Esophagus muscularis mucosa (tissue), 4 donors: Measurements from ENCODE around the gene TMEM243. TPM values are rescaled to one million over a fixed set of nuclear protein-coding genes. Genes with fewer than 3 reads are reported as not detected.

Source experiments
- DNase-seq: peaks from one replicate; pipeline ENCODE4 v3.0.0-alpha.2; 2017; ENCODE audit errors: extremely low spot score
- H3K27ac ChIP-seq, 4 donors: fragments of 200-600 bp; sonication (generic); replicated peaks in 1 of 4; 1 replicate in 3 of 4; 2 replicates in 1 of 4; pipeline ENCODE4 v1.5.1; 2016 to 2019; ENCODE audit warnings: mild to moderate bottlenecking in 1 of 4
- H3K27me3 ChIP-seq, 4 donors: fragments of 200-600 bp; sonication (generic); one replicate each; pipeline versions ENCODE4 v1.5.1 to v1.6.0; 2016 to 2019
- H3K36me3 ChIP-seq, 4 donors: fragments of 200-600 bp; sonication (generic); one replicate each; pipeline ENCODE4 v1.5.1; 2016 to 2019
- H3K4me1 ChIP-seq, 4 donors: fragments of 200-600 bp; sonication (generic); one replicate each; pipeline ENCODE4 v1.5.1; 2016 to 2019
- H3K4me3 ChIP-seq, 4 donors: fragments of 200-600 bp; sonication (generic); 1 replicate in 2 of 4; 2 replicates in 2 of 4; pipeline ENCODE4 v1.5.1; 2016 to 2019; ENCODE audit warnings: mild to moderate bottlenecking in 4 of 4, moderate library complexity in 1 of 4
- H3K9me3 ChIP-seq, 4 donors: fragments of 200-600 bp; sonication (generic); 1 replicate in 3 of 4; 2 replicates in 1 of 4; pipeline ENCODE4 v1.5.1; 2016 to 2019
- EP300 ChIP-seq: sonication (generic); formaldehyde crosslinking; IDR thresholded peaks from one replicate; pipeline ENCODE4 v1.6.1; 2017; ENCODE audit warnings: antibody characterized with exemption
- POLR2A ChIP-seq: fragments of 450-650 bp; IDR thresholded peaks from one replicate; pipeline ENCODE4 v1.6.1; 2017; ENCODE audit warnings: antibody characterized with exemption, moderate library complexity, mild to moderate bottlenecking, low read depth
- POLR2AphosphoS5 ChIP-seq, 2 donors: sonication (generic); formaldehyde crosslinking; IDR thresholded peaks; one replicate each; pipeline ENCODE4 v1.6.1; 2017; ENCODE audit warnings: antibody characterized with exemption in 2 of 2
- WGBS: methylation state at CpG from one replicate; pipeline ENCODE4 v1.1.5; 2018; 5-methylcytosine and 5-hydroxymethylcytosine counted together
- intact Hi-C: fragments of 100-400 bp; cut with DNase I; formaldehyde crosslinking; loops from one replicate; pipeline ENCODE4 v1.15.1; 2023
- total RNA-seq, 4 donors: library from RNA; depleted of rRNA; stranded (reverse); fragments of >200 nt; gene quantifications; one replicate each; pipeline versions ENCODE4 v1.1.0 to v1.2.1, GENCODE V29; 2016
- TF ChIP-seq, protein P1 (sequence below), 3 experiments: fragments of 200-600 bp in 2 of 3; fragments of 450-650 bp in 1 of 3; sonication (generic) in 2 of 3; IDR thresholded peaks; one replicate each; pipeline ENCODE4 v1.5.1; 2017 to 2019; ENCODE audit warnings: antibody characterized with exemption in 3 of 3, mild to moderate bottlenecking in 2 of 3, moderate library complexity in 1 of 3

The TMEM243 gene
- total RNA-seq, 4 donors from 2014 or later = 15.0 to 27.9 (median 19.8) TPM

DNA sequence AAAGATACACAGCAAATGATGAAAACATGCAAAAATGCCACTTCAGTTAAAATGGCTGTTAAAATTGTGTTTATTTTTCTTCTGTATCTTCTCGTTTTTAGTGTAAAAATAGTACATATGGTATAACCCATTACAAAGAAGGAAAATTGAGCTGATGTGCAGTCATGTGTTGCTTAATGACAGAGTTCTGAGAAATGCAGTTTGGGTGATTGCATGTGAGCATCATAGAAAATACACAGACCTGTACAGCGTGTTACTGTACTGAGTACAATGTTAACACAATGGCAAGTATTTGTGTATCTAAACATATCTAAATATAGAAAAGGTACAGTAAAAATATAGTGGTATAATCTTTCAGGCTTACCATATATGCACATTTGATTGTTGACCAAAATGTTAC is 60.0 kb downstream of the TMEM243 start:
- Histone ChIP-seq H3K36me3 (peaks cover 0 to 13% (median 2%) of the 10 kb centered on the region in 4 donors), H3K4me1 (peaks cover 28 to 51% (median 43%) of the 10 kb centered on the region in 4 donors), H3K4me3 (no peak overlapping the region), H3K27me3 (no peaks in the 10 kb centered on the region), H3K9me3 (no peaks in the 10 kb centered on the region), H3K27ac (no peak overlapping the region)
- TF ChIP-seq POLR2AphosphoS5 (IDR thresholded peaks at IDR 0.05) = no peak
- TF ChIP-seq EP300 = no peak
- TF ChIP-seq, protein P1, sequence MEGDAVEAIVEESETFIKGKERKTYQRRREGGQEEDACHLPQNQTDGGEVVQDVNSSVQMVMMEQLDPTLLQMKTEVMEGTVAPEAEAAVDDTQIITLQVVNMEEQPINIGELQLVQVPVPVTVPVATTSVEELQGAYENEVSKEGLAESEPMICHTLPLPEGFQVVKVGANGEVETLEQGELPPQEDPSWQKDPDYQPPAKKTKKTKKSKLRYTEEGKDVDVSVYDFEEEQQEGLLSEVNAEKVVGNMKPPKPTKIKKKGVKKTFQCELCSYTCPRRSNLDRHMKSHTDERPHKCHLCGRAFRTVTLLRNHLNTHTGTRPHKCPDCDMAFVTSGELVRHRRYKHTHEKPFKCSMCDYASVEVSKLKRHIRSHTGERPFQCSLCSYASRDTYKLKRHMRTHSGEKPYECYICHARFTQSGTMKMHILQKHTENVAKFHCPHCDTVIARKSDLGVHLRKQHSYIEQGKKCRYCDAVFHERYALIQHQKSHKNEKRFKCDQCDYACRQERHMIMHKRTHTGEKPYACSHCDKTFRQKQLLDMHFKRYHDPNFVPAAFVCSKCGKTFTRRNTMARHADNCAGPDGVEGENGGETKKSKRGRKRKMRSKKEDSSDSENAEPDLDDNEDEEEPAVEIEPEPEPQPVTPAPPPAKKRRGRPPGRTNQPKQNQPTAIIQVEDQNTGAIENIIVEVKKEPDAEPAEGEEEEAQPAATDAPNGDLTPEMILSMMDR (IDR thresholded peaks at IDR 0.05) = no peak
- TF ChIP-seq POLR2A = no peak
- WGBS = 64% methylated on average over 2 of the region's 2 CpGs
- intact Hi-C loops = loop anchor here (10.0 kb wide), 1 partner anchor 185 kb away; the partner anchor contains the start of gene CROT
- DNase-seq = no peak

DNA sequence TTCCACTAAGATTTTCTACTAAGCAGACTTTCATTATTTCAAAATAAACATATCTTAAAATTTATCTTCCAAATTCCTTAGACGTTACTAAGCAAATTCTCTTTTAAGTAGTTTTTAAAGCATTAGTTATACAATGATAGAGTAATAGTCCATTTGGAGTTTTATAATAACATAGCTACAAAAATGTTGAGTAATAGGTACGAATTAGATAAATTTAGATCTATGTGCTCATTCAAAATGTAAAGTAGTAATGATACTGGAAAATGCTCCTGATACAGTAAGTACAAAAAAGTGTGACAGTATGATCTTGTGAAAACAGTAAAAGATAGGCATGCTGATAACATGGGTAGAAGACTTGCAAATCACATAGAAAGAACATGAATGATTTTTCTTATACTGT is 62.8 kb downstream of the TMEM243 start:
- 24% methylated on average over 2 of the region's 2 CpGs for WGBS

DNA sequence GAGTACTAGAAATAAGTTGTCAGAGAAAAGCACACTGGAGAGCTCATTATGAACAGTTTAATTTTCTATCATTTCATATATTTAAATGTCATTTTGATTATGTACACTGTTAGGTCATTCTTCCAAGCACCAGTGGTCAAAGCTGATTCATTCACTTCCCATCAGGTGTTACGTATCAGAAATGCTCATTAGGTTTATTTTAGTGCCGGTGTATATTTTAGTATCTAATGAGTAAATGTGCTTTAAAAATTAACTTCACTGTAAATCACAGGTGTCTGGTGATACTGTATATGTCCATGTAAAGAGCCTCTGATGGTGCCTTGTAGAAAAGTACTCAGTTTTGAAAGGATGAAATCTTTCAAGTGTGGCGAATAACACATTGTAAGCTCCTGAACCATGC is 63.7 kb downstream of the TMEM243 start:
- peak overlapping the region; percentile 1 to 80 (median 10) for H3K4me3 ChIP-seq
- no peaks in the 10 kb centered on the region for H3K9me3 ChIP-seq
- intact Hi-C loops = loop anchor here (10.0 kb wide), 1 partner anchor 189 kb away; the partner anchor contains the start of gene CROT
- no peak for DNase-seq
- H3K4me1 ChIP-seq = peaks cover 41 to 72% (median 64%) of the 10 kb centered on the region in 4 donors
- 49% methylated on average over 3 of the region's 3 CpGs for WGBS
- no peaks in the 10 kb centered on the region for H3K36me3 ChIP-seq
- no peaks in the 10 kb centered on the region for H3K27me3 ChIP-seq
- peak overlapping the region; percentile 16 to 97 (median 66) for H3K27ac ChIP-seq
- TF ChIP-seq POLR2AphosphoS5 (IDR thresholded peaks at IDR 0.05) (no peak), EP300 (no peak), POLR2A (no peak)
- TF ChIP-seq, protein P1 (IDR thresholded peaks at IDR 0.05) = no peak

More for the DNA sequence above, 62.8 kb downstream of the TMEM243 start:
- Histone ChIP-seq H3K9me3 (no peaks in the 10 kb centered on the region), H3K27ac (peak overlapping the region; percentile 16 to 97 (median 56)), H3K36me3 (no peaks in the 10 kb centered on the region), H3K4me1 (peaks cover 36 to 63% (median 55%) of the 10 kb centered on the region in 4 donors), H3K4me3 (peak overlapping the region in 1 of 4 donors; percentile 1), H3K27me3 (no peaks in the 10 kb centered on the region)
- intact Hi-C loops = loop anchor here (10.0 kb wide), 1 partner anchor 188 kb away; the partner anchor contains the start of gene CROT
- TF ChIP-seq POLR2AphosphoS5 (IDR thresholded peaks at IDR 0.05) = no peak
- TF ChIP-seq, protein P1 (IDR thresholded peaks at IDR 0.05) = no peak
- no peak for TF ChIP-seq EP300
- TF ChIP-seq POLR2A = no peak
- DNase-seq = no peak

DNA sequence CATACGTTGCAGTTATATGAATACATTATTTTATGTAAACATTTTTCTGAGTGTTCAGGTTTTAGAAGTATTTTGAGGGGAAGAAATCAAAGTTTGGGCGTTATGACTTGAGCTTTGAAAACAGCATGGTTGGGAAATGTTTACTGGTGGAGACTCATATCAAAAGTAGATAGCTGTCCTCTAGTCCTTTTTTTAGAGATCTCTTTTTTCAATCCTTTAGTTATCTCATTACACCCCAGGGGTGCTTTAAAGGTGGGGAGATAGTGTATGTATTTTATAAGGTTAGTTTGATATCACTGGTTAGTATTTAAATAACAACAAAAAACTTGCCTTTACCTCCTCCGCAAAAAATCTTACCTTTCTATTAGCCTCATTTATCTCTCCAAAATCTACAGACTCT is 65.0 kb downstream of the TMEM243 start:
- peaks cover 39 to 69% (median 61%) of the 10 kb centered on the region in 4 donors for H3K4me1 ChIP-seq
- TF ChIP-seq, protein P1 (IDR thresholded peaks at IDR 0.05) = no peak
- TF ChIP-seq POLR2A (no peak), POLR2AphosphoS5 (IDR thresholded peaks at IDR 0.05) (no peak), EP300 (no peak)
- WGBS = 28% methylated on average over 3 of the region's 3 CpGs
- peak overlapping the region; percentile 69 to 80 (median 74) for H3K4me3 ChIP-seq
- no peaks in the 10 kb centered on the region for H3K27me3 ChIP-seq
- intact Hi-C loops = loop anchor here (5.0 to 10.0 kb wide), 2 partner anchors 97 to 190 kb away; partner anchors contain the start of genes CROT and ELAPOR2
- no peaks in the 10 kb centered on the region for H3K9me3 ChIP-seq
- DNase-seq = no peak
- H3K36me3 ChIP-seq = no peaks in the 10 kb centered on the region
- H3K27ac ChIP-seq = peak overlapping the region; percentile 86 to 97 (median 96)
